ENCODE measurements around the gene ARHGEF28.

ARHGEF28 gene

GRCh38 chr5:73821003-73821402, 195.0 kb downstream of the ARHGEF28 start:
- no peak for DNase-seq (ENCODE audit: low read depth)

- DNase-seq (ENCODE audit: low read depth): no peak
These were observed 196.4 kb downstream of the ARHGEF28 start for GRCh38 chr5:73822278-73822988.

- DNase-seq (ENCODE audit: low read depth): no peak
These were observed 197.0 kb downstream of the ARHGEF28 start for GRCh38 chr5:73822989-73823339.

GRCh38 chr5:73823508-73823925, 197.5 kb downstream of the ARHGEF28 start:
- DNase-seq (ENCODE audit: low read depth): no peak

DNA sequence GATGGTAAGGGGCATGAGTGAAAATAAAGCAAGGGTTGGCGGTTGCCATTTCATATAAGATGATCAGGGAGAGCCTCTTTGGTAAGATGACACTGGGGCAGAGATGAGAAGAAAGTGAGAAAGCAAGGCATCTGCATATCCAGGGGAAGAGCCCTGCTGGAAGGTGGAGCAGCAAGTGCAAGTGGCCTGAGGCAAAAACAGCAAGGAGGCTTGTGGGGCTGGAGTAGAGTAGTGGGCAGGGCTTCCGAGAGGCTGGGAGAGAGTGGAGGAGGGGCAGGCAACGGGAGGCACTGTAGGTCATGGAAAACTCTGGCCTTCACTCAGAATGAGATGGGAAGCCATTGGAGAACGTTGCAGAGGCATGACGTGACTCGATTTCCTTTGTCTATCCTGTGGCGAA, 199.2 kb downstream of the ARHGEF28 start:
- DNase-seq (ENCODE audit: low read depth): no peak

DNA sequence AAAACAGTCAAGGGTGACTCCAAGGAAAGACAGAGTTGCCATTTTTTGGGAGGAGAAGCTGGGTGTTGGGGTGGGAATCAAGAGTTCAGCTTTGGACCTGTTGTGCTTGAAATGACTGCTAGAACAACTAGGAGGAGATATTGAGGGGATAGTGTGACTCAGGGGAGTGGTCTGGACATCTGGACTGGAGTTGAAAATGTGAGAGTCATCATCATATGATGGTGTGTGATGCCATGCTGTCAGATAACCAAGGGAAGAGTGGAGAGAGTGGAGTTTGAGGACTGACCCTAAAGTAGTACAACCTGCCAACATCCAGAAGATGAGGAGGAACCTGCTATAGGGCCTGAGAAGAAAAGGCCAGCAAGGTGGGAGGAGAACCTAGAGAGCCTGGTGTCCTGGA, 199.7 kb downstream of the ARHGEF28 start:
- DNase-seq (ENCODE audit: low read depth): no peak

GRCh38 chr5:73826301-73827105, 200.5 kb downstream of the ARHGEF28 start:
- no peak for DNase-seq (ENCODE audit: low read depth)

DNA sequence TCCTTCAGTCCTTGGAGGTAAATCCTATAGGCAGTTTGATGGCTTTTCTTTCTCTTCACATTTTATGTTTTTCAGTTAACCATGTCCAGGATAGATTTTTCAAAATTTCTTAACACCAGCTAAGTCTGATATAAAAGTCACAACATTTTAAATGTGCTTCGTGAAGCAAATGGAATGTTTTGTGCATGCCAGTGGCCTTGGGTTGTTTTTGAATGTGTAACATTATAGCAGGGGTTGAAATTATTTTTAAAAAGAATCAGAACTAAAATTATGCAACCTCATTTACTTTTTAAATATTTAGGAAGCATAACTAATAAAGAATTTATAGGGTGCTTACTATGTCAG, 201.1 kb downstream of the ARHGEF28 start:
- DNase-seq (ENCODE audit: low read depth): no peak

DNA sequence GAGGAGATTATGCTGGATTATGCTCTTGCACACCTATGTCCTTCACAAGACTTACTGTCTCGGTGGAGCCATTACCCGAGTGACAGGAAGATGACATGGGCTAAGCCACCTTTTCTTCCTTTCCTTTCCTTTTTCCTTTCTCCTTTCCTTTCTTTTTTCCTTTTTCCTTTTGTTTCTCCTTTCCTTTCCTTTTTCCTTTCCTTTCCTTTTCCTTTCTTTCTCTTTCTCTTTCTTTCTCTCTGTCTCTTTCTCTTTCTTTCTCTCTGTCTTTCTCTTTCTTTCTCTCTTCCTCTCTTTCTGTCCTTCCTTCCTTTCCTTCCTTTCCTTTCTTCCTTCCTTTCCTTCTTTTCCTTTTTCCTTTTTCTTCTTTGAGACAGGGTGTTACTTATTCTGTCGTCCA, 202.5 kb downstream of the ARHGEF28 start:
- DNase-seq (ENCODE audit: low read depth): no peak

- no peak for DNase-seq (ENCODE audit: low read depth)
These were observed 204.7 kb downstream of the ARHGEF28 start for GRCh38 chr5:73830646-73831045.

DNA sequence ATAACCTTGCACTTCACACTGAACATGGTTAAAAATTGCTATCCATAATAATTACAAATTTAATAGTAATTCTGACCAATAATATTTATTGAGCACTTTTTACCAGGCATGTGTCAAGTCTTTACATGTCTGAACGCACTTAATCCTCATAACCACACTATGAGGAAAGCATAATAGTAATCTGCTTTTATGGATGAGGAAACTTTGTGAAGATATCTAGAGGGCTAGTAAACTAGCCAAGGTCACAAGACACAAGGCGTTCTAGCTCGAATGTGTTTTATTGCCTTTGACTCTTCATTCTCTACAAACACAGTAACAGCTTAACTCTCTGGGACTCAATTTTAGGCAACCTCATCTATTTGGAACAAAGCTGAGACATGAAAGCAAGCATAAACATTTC, 205.1 kb downstream of the ARHGEF28 start:
- no peak for DNase-seq (ENCODE audit: low read depth)

DNA sequence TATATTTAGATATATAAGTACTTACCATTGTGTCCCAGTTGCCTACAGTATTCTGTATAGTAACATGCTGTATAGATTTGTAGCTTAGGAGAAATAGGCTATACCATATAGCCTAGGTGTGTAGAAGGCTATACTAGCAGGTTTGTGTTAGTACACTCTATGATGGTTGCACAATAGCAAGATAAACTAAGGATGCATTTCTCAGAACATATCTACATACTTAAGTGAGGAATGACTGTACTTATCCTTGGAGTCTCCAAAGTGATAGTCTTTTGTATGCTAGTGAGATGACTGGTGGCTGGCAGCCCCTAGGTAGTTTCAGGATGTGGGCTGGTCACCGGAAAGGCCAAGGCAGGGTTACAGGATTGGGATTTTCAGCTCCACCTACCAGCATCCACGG, 208.7 kb downstream of the ARHGEF28 start:
- DNase-seq (ENCODE audit: low read depth): no peak

DNA sequence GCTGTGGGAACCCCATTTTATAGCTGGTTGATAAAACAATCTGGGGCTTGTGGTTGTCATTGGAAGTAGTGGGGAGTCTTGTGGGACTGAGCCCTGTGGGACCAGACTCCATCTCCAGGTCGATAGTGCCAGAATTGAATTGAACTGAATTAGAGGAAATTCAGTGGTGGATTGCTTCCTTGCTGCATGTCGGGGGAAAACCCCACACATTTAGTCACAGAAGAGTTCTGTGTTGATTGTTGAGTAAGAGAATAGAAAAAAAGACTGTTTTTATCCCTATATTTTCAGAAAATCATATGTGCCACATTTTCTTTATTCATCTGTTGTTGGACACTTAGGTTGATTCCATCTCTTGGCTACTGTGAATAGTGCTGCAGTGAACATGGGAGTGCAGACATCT, 209.7 kb downstream of the ARHGEF28 start:
- no peak for DNase-seq (ENCODE audit: low read depth)

- DNase-seq (ENCODE audit: low read depth): no peak
These were observed 210.6 kb downstream of the ARHGEF28 start for GRCh38 chr5:73836607-73837006.

DNA sequence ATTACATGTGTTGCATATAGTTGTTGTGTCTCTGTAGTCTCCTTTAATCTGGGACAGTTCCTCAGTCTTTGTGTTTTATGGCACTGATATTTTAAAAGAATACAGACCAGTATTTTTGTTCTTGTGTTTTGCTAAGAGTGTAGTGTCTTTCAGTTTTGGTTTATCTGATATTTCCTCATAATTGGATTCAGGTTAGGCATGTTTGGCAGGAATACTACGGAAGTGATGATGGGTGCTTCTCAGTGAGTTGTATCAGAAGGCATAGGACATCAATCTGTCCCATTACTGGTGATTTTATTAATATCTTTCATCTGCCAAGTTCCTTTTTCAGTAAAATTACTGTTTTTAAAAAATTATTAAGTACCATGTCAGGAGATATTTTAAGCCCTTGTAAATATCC, 212.9 kb downstream of the ARHGEF28 start:
- DNase-seq (ENCODE audit: low read depth): no peak

- no peak for DNase-seq (ENCODE audit: low read depth)
These were observed 215.6 kb downstream of the ARHGEF28 start for GRCh38 chr5:73841641-73842040.

DNA sequence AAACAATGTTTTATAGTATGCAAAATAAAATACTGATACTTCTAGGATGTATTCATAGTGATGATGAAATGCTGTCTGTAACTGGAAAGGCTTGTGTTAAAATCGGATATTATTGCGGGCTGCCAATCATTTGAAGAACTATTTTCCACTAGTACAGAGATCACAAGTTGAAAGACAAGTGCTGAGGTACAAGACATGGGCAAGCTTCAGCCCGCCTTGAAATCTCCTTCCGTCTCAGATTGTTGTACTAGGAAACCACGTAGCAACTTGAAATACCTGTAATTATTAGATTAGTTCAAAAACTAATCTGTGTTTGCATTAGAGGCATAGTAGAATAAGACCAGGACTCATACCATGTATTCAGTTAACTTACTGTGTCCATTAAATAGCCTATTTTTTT, 218.2 kb downstream of the ARHGEF28 start:
- DNase-seq (ENCODE audit: low read depth): no peak

- no peak for DNase-seq (ENCODE audit: low read depth)
These were observed 225.6 kb downstream of the ARHGEF28 start for GRCh38 chr5:73851471-73852181.

GRCh38 chr5:73853091-73853490, 227.1 kb downstream of the ARHGEF28 start:
- no peak for DNase-seq (ENCODE audit: low read depth)

GRCh38 chr5:73856997-73857396, 231.0 kb downstream of the ARHGEF28 start:
- DNase-seq (ENCODE audit: low read depth): no peak

- DNase-seq (ENCODE audit: low read depth): no peak
These were observed 231.4 kb downstream of the ARHGEF28 start for GRCh38 chr5:73857446-73857845.

DNA sequence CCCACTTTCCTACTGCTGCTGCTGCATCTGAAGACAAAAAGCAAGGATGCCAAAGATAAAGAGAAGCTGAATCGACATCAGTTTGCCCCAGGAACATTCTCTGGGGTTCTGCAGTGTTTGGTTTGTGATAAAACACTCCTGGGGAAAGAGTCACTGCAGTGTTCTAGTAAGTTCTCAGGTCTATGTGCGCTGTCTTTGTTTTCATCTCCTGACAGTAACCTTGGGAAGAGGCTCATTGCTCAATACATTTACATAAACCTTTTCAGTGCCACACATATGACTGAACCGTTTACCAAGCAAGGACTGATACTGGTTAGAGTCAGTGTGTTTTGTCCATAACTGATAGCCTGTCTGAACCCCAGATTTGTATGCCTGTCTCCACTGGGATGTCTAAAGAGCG, 232.1 kb downstream of the ARHGEF28 start:
- no peak for DNase-seq (ENCODE audit: low read depth)

- no peak for DNase-seq (ENCODE audit: low read depth)
These were observed 232.8 kb downstream of the ARHGEF28 start for GRCh38 chr5:73858776-73859175.

All from HS-27A (cell line).